ENCODE results near the gene AGPAT4. TPM values are rescaled to one million over a fixed set of nuclear protein-coding genes. Genes with fewer than 3 reads are reported as not detected.

Gene AGPAT4
- total RNA-seq, 1 experiment from 2014 or later = 15.5 TPM

DNA sequence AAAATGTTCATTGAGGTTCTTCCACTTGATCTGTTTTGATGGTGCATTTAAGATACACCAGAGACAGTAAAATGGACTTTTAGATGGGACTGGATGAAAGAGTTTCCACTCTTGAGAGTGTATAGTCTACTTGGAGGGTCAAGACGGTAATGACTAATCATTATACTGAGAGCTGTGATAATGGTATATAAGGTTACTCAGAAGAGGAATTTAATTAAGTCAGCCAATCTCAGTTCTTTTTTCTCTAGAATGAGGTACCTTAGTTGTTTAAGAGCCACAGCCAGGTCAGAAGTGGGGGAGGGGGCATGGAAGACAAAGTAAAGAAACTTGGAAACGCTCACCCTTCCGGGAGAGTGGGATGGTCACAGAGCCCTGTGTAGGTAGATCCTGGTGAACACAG, 158.4 kb downstream of the AGPAT4 start:
- H3K27ac ChIP-seq (ENCODE audit: low read depth, low read length) = no peak overlapping the region
- no peaks in the 10 kb centered on the region for H4K20me1 ChIP-seq (ENCODE audit: insufficient read depth)
- DNase-seq (ENCODE audit: low read depth, low spot score) = no peak
- H3K36me3 ChIP-seq (ENCODE audit: control insufficient read depth in 1 of 2, insufficient read depth in 2 of 2, low read length in 2 of 2) = peaks cover 14 to 18% of the 10 kb centered on the region in 2 experiments; a peak in 3 of 4 replicates
- H3K27me3 ChIP-seq (ENCODE audit: insufficient read depth, low read length) = no peaks in the 10 kb centered on the region
- H2AFZ ChIP-seq (ENCODE audit: low read depth, low read length, poor library complexity, severe bottlenecking) = no peak overlapping the region
- H3K4me3 ChIP-seq (replicated peaks in 1 of 2; ENCODE audit: low read depth in 1 of 2, low read length in 2 of 2) = no peak overlapping the region
- H3K9me2 ChIP-seq (ENCODE audit: insufficient read depth) = no peaks in the 10 kb centered on the region
- intact Hi-C loops (cut with micrococcal nuclease) = no loop called here
- ChIA-PET POLR2A (no interaction called here), RAD21 (ENCODE audit: low non-redundant PET in 1 of 2, low total read pairs in 2 of 2, uncharacterized antibody in 2 of 2, unreplicated experiment in 2 of 2) (no interaction called here), CTCF (no interaction called here)
- H3K79me2 ChIP-seq (ENCODE audit: insufficient read depth, low read length) = no peaks in the 10 kb centered on the region
- no peak overlapping the region for H3K9ac ChIP-seq (ENCODE audit: low read length)
- TF ChIP-seq SRF (IDR thresholded peaks at IDR 0.05; ENCODE audit: low read depth) (no peak), ZNF274 (IDR thresholded peaks at IDR 0.05; ENCODE audit: low read depth, low read length) (no peak), EZH2 (IDR thresholded peaks at IDR 0.05) (no peak), ZFX (IDR thresholded peaks at IDR 0.05) (no peak), POLR2A (IDR thresholded peaks at IDR 0.05; ENCODE audit: borderline replicate concordance, extremely low read depth, insufficient read depth, insufficient read length) (no peak), CEBPB (IDR thresholded peaks at IDR 0.05; ENCODE audit: low read depth) (no peak), POLR2AphosphoS5 (IDR thresholded peaks at IDR 0.05; ENCODE audit: low read depth, low read length) (no peak)
- TF ChIP-seq, protein P1, sequence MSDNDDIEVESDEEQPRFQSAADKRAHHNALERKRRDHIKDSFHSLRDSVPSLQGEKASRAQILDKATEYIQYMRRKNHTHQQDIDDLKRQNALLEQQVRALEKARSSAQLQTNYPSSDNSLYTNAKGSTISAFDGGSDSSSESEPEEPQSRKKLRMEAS (IDR thresholded peaks at IDR 0.05) = no peak
- H3K4me1 ChIP-seq (ENCODE audit: control insufficient read depth in 1 of 2, insufficient read depth in 2 of 2, low read length in 2 of 2) = no peaks in the 10 kb centered on the region
- BruUV-seq (replicated peaks) = no TSS peak
- ATAC-seq = no peak
- no peak overlapping the region for H3K4me2 ChIP-seq (ENCODE audit: low read length)
- no peaks in the 10 kb centered on the region for H3K9me3 ChIP-seq (ENCODE audit: control insufficient read depth in 1 of 2, insufficient read depth in 1 of 2, low read depth in 1 of 2, low read length in 2 of 2)

DNA sequence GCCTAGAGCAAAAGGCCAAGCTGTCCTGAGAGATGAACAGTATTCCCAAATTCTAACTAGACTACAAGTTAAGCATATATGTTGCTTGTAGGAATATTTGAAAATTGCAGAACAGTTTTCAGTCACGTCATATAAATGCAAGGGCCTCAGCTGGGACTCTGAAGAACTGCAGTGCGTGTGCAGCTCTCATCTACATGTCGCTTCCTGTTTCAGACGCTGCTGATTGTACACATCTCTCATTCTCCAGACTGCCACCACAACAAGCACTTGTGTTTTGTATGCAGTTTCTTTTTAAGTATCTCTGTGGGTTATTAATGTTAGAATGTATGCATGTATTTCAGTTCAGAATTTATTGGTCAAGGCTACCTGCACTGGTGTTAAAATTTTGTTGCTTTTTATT, 162.6 kb downstream of the AGPAT4 start:
- Histone ChIP-seq H3K79me2 (ENCODE audit: insufficient read depth, low read length) (no peaks in the 10 kb centered on the region), H3K4me1 (ENCODE audit: control insufficient read depth in 1 of 2, insufficient read depth in 2 of 2, low read length in 2 of 2) (no peaks in the 10 kb centered on the region), H3K4me3 (replicated peaks in 1 of 2; ENCODE audit: low read depth in 1 of 2, low read length in 2 of 2) (no peak overlapping the region), H3K4me2 (ENCODE audit: low read length) (no peak overlapping the region), H3K9me2 (ENCODE audit: insufficient read depth) (no peaks in the 10 kb centered on the region), H3K27ac (ENCODE audit: low read depth, low read length) (no peak overlapping the region), H4K20me1 (ENCODE audit: insufficient read depth) (no peaks in the 10 kb centered on the region), H3K36me3 (ENCODE audit: control insufficient read depth in 1 of 2, insufficient read depth in 2 of 2, low read length in 2 of 2) (peaks cover 33 to 37% of the 10 kb centered on the region in 2 experiments), H3K9ac (ENCODE audit: low read length) (no peak overlapping the region), H3K27me3 (ENCODE audit: insufficient read depth, low read length) (no peaks in the 10 kb centered on the region), H2AFZ (ENCODE audit: low read depth, low read length, poor library complexity, severe bottlenecking) (no peak overlapping the region), H3K9me3 (ENCODE audit: control insufficient read depth in 1 of 2, insufficient read depth in 1 of 2, low read depth in 1 of 2, low read length in 2 of 2) (no peaks in the 10 kb centered on the region)
- intact Hi-C loops (cut with micrococcal nuclease) = no loop called here
- POLR2A ChIA-PET = no interaction called here
- ATAC-seq (no peak), DNase-seq (ENCODE audit: low read depth, low spot score) (no peak)
- RAD21 ChIA-PET (ENCODE audit: low non-redundant PET in 1 of 2, low total read pairs in 2 of 2, uncharacterized antibody in 2 of 2, unreplicated experiment in 2 of 2) = no interaction called here
- BruUV-seq (replicated peaks) = no TSS peak
- CTCF ChIA-PET = no interaction called here
- TF ChIP-seq, protein P2, sequence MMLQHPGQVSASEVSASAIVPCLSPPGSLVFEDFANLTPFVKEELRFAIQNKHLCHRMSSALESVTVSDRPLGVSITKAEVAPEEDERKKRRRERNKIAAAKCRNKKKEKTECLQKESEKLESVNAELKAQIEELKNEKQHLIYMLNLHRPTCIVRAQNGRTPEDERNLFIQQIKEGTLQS (IDR thresholded peaks at IDR 0.05) = no peak
- no peak for TF ChIP-seq TCF7L2 (IDR thresholded peaks at IDR 0.05; ENCODE audit: borderline replicate concordance, extremely low read depth, insufficient read depth, insufficient read length)
- TF ChIP-seq SP1 (IDR thresholded peaks at IDR 0.05; ENCODE audit: low read depth) = no peak
- no peak for TF ChIP-seq RAD21 (IDR thresholded peaks at IDR 0.05; ENCODE audit: low read depth)
- TF ChIP-seq, protein P3, sequence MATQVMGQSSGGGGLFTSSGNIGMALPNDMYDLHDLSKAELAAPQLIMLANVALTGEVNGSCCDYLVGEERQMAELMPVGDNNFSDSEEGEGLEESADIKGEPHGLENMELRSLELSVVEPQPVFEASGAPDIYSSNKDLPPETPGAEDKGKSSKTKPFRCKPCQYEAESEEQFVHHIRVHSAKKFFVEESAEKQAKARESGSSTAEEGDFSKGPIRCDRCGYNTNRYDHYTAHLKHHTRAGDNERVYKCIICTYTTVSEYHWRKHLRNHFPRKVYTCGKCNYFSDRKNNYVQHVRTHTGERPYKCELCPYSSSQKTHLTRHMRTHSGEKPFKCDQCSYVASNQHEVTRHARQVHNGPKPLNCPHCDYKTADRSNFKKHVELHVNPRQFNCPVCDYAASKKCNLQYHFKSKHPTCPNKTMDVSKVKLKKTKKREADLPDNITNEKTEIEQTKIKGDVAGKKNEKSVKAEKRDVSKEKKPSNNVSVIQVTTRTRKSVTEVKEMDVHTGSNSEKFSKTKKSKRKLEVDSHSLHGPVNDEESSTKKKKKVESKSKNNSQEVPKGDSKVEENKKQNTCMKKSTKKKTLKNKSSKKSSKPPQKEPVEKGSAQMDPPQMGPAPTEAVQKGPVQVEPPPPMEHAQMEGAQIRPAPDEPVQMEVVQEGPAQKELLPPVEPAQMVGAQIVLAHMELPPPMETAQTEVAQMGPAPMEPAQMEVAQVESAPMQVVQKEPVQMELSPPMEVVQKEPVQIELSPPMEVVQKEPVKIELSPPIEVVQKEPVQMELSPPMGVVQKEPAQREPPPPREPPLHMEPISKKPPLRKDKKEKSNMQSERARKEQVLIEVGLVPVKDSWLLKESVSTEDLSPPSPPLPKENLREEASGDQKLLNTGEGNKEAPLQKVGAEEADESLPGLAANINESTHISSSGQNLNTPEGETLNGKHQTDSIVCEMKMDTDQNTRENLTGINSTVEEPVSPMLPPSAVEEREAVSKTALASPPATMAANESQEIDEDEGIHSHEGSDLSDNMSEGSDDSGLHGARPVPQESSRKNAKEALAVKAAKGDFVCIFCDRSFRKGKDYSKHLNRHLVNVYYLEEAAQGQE (IDR thresholded peaks at IDR 0.05; ENCODE audit: low read depth) = no peak
- TF ChIP-seq, protein P1 (IDR thresholded peaks at IDR 0.05) = no peak
- no peak for TF ChIP-seq EZH2phosphoT487 (IDR thresholded peaks at IDR 0.05; ENCODE audit: borderline replicate concordance)
- TF ChIP-seq CEBPB (IDR thresholded peaks at IDR 0.05; ENCODE audit: low read depth) = no peak
- TF ChIP-seq, protein P4, sequence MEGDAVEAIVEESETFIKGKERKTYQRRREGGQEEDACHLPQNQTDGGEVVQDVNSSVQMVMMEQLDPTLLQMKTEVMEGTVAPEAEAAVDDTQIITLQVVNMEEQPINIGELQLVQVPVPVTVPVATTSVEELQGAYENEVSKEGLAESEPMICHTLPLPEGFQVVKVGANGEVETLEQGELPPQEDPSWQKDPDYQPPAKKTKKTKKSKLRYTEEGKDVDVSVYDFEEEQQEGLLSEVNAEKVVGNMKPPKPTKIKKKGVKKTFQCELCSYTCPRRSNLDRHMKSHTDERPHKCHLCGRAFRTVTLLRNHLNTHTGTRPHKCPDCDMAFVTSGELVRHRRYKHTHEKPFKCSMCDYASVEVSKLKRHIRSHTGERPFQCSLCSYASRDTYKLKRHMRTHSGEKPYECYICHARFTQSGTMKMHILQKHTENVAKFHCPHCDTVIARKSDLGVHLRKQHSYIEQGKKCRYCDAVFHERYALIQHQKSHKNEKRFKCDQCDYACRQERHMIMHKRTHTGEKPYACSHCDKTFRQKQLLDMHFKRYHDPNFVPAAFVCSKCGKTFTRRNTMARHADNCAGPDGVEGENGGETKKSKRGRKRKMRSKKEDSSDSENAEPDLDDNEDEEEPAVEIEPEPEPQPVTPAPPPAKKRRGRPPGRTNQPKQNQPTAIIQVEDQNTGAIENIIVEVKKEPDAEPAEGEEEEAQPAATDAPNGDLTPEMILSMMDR (IDR thresholded peaks at IDR 0.05 in 2 of 3, conservative IDR thresholded peaks at IDR 0.05 in 1 of 3; ENCODE audit: borderline replicate concordance in 1 of 3, insufficient read depth in 1 of 3, low read depth in 2 of 3, low read length in 2 of 3) = no peak
- TF ChIP-seq SIN3A (IDR thresholded peaks at IDR 0.05; ENCODE audit: low read depth) = no peak
- no peak for TF ChIP-seq ZNF274 (IDR thresholded peaks at IDR 0.05; ENCODE audit: low read depth, low read length)
- no peak for TF ChIP-seq EZH2 (IDR thresholded peaks at IDR 0.05)

Measured in HCT116 (cell line).